ENCODE data around the gene CHRNB4.

The CHRNB4 gene

GRCh38 chr15:78630886-78631633, 9.9 kb downstream of the CHRNB4 start:
- DNase-seq = no peak

- DNase-seq = no peak
Measured at GRCh38 chr15:78629716-78630065, 11.3 kb downstream of the CHRNB4 start.

GRCh38 chr15:78629031-78629715, 11.8 kb downstream of the CHRNB4 start:
- no peak for DNase-seq

GRCh38 chr15:78628227-78628626, 12.8 kb downstream of the CHRNB4 start:
- DNase-seq = no peak

GRCh38 chr15:78627348-78627747, 13.7 kb downstream of the CHRNB4 start:
- DNase-seq = no peak

- no peak for DNase-seq
Measured at GRCh38 chr15:78626381-78626995, 14.5 kb downstream of the CHRNB4 start.

GRCh38 chr15:78625606-78626280, 15.3 kb downstream of the CHRNB4 start:
- DNase-seq = no peak

- DNase-seq = no peak
Measured at GRCh38 chr15:78624651-78625590, 16.1 kb downstream of the CHRNB4 start.

GRCh38 chr15:78623786-78624497, 17.1 kb downstream of the CHRNB4 start:
- no peak for DNase-seq

- no peak for DNase-seq
Measured at GRCh38 chr15:78621810-78622402, 19.1 kb downstream of the CHRNB4 start.

- no peak for DNase-seq
Measured at GRCh38 chr15:78620527-78621421, 20.2 kb downstream of the CHRNB4 start, which contains the start of gene CHRNA3. Gene CHRNA3, minus strand, starts transcription at chr15:78620996. Its CDS starts 202 bp downstream, at chr15:78620794.

GRCh38 chr15:78620021-78620526, 20.9 kb downstream of the CHRNB4 start:
- DNase-seq = no peak

- DNase-seq = no peak
Measured at GRCh38 chr15:78619022-78619950, 21.7 kb downstream of the CHRNB4 start.

- peak; percentile 45 to 48 for DNase-seq
Measured at GRCh38 chr15:78618490-78618934, 22.5 kb downstream of the CHRNB4 start.

GRCh38 chr15:78618064-78618463, 22.9 kb downstream of the CHRNB4 start:
- DNase-seq = no peak

- DNase-seq = no peak
Measured at GRCh38 chr15:78617516-78617915, 23.5 kb downstream of the CHRNB4 start.

- DNase-seq = no peak
Measured at GRCh38 chr15:78617076-78617475, 23.9 kb downstream of the CHRNB4 start.

GRCh38 chr15:78616506-78616905, 24.5 kb downstream of the CHRNB4 start:
- no peak for DNase-seq
